Measurements from ENCODE around the gene CREM. TPM values are rescaled to one million over a fixed set of nuclear protein-coding genes. Genes with fewer than 3 reads are reported as not detected.

CREM gene
- total and polyA plus RNA-seq, 10 of the 15 experiments (the other 5 are each of a cell fraction or from before 2014, with no cell fraction given): 51.3 to 115 (median 70.6) TPM

- Histone ChIP-seq H3K36me3 (ENCODE audit: control insufficient read depth in 2 of 2, insufficient read depth in 2 of 2, low read length in 1 of 2) (no peaks in the 10 kb centered on the region; a peak in 1 of 4 replicates), H3K9ac (ENCODE audit: control insufficient read depth, insufficient read depth, low read length) (no peak overlapping the region), H3K4me1 (ENCODE audit: control insufficient read depth, insufficient read depth, low read length) (peaks cover 14% of the 10 kb centered on the region), H3K4me2 (ENCODE audit: control insufficient read depth, insufficient read depth) (peak overlapping the region; percentile 73), H3K27ac (ENCODE audit: control insufficient read depth, insufficient read depth) (peak overlapping the region; percentile 49), H3K9me3 (replicated peaks; ENCODE audit: control insufficient read depth, insufficient read depth, low read length) (no peaks in the 10 kb centered on the region), H3K4me3 (no peak overlapping the region), H4K20me1 (ENCODE audit: control insufficient read depth, insufficient read depth) (no peaks in the 10 kb centered on the region), H3K27me3 (replicated peaks in 1 of 2; ENCODE audit: control insufficient read depth in 2 of 2, insufficient read depth in 2 of 2, low read length in 1 of 2) (no peaks in the 10 kb centered on the region), H2AFZ (ENCODE audit: control insufficient read depth, low read depth, low read length) (peak overlapping the region; percentile 68), H3K79me2 (ENCODE audit: control insufficient read depth, insufficient read depth, low read length) (no peaks in the 10 kb centered on the region)
- intact Hi-C loops (cut with micrococcal nuclease; ENCODE audit: unreplicated experiment) (no loop called here), in situ Hi-C loops (cut with MboI) (no loop called here)
- DNase-seq (ENCODE audit: low read depth, low spot score) (no peak), ATAC-seq (peak; percentile 58), FAIRE-seq (no peak)
- WGBS (ENCODE audit: insufficient coverage, insufficient replicate concordance, low lambda C conversion rate, missing lambda C conversion rate): 58% methylated on average over 7 of the region's 7 CpGs
- RAD21 ChIA-PET (ENCODE audit: unreplicated experiment): interaction anchor here (0.7 to 4.2 kb wide), 11 partner anchors 9 to 215 kb away, joined by 3 to 33 read pairs (median 5); partner anchors contain the start of gene CREM
- POLR2A ChIA-PET: interaction anchor here (2.7 kb wide), 1 partner anchor 13 kb away, joined by 10 read pairs; no protein-coding TSS in a partner anchor
- CTCF ChIA-PET: interaction anchor here (0.7 to 7.5 kb wide), 12 partner anchors 8 to 215 kb away, joined by 3 to 46 read pairs (median 6); partner anchors contain the start of gene CREM
- SMC1A ChIA-PET (ENCODE audit: uncharacterized antibody, unreplicated experiment): interaction anchor here (0.8 to 6.9 kb wide), 9 partner anchors 8 to 86 kb away, joined by 3 to 56 read pairs (median 5); partner anchors contain the start of gene CREM
- no TSS peak for BruUV-seq (replicated peaks)
- TF ChIP-seq MEF2A (IDR thresholded peaks at IDR 0.05; ENCODE audit: insufficient read depth, low read depth, low read length): 0 out of 2 replicates have a peak, but pooled peaks have one; percentile 12
- TF ChIP-seq RELA (IDR thresholded peaks at IDR 0.05; ENCODE audit: borderline replicate concordance, partially characterized antibody): no peak
- no peak for TF ChIP-seq GABPA (IDR thresholded peaks at IDR 0.05; ENCODE audit: low read depth)
- 0 out of 2 replicates have a peak, but pooled peaks have one; percentile 36 for TF ChIP-seq PML (IDR thresholded peaks at IDR 0.05; ENCODE audit: low read length)
- no peak for TF ChIP-seq HCFC1 (IDR thresholded peaks at IDR 0.05; ENCODE audit: low read length)
- TF ChIP-seq BHLHE40 (IDR thresholded peaks at IDR 0.05; ENCODE audit: borderline replicate concordance in 1 of 2, low read depth in 2 of 2, low read length in 1 of 2): no peak
- no peak for TF ChIP-seq CBFB (IDR thresholded peaks at IDR 0.05; ENCODE audit: low read depth)
- TF ChIP-seq CEBPB (IDR thresholded peaks at IDR 0.05; ENCODE audit: borderline replicate concordance in 1 of 2, low read depth in 2 of 2, low read length in 2 of 2): no peak
- no peak for TF ChIP-seq SMAD5 (IDR thresholded peaks at IDR 0.05; ENCODE audit: low read depth)
- no peak for TF ChIP-seq BRCA1 (IDR thresholded peaks at IDR 0.05; ENCODE audit: low read depth, low read length)
- no peak for TF ChIP-seq STAT1 (conservative IDR thresholded peaks at IDR 0.05)
- TF ChIP-seq ZNF207 (IDR thresholded peaks at IDR 0.05; ENCODE audit: borderline replicate concordance): no peak
- TF ChIP-seq MYB (IDR thresholded peaks at IDR 0.05; ENCODE audit: borderline replicate concordance, low read depth, low read length): no peak
- no peak for TF ChIP-seq ZNF687 (IDR thresholded peaks at IDR 0.05)
- no peak for TF ChIP-seq SP1 (IDR thresholded peaks at IDR 0.05; ENCODE audit: low read depth, low read length)
- TF ChIP-seq SPI1 (IDR thresholded peaks at IDR 0.05; ENCODE audit: borderline replicate concordance, insufficient read depth, low read depth, low read length): peak; percentile 59; the same call in 1 of the 2 replicates
- TF ChIP-seq RUNX3 (IDR thresholded peaks at IDR 0.05; ENCODE audit: low read length): peak; percentile 18; the same call in 1 of the 2 replicates
- no peak for TF ChIP-seq RELB (IDR thresholded peaks at IDR 0.05; ENCODE audit: low read depth)
- no peak for TF ChIP-seq BMI1 (IDR thresholded peaks at IDR 0.05; ENCODE audit: borderline replicate concordance)
- TF ChIP-seq SRF (IDR thresholded peaks at IDR 0.05; ENCODE audit: low read depth in 2 of 2, low read length in 2 of 2): no peak
Observed at GRCh38 chr10:35208949-35209613, 82.4 kb downstream of the CREM start.

Data from GM12878 (cell line).